DMS 273 treated with DMSO at 0.1 percent for 48 hours (cell line): ENCODE results near the gene UBE4B.
"Not testable (repeated sequence)": the region's sequence is repeated elsewhere in the genome, so short reads cannot be mapped to it uniquely, and the experiment has no call there.

Experiments used
- DNase-seq: peaks from one replicate; lab custom pipeline; 2025; lab: John Stamatoyannopoulos, UW

UBE4B gene

GRCh38 chr1:10210841-10211804 is 178.4 kb downstream of the UBE4B start:
- no peak for DNase-seq

- no peak for DNase-seq
Observed at GRCh38 chr1:10211805-10212410, 179.2 kb downstream of the UBE4B start.

GRCh38 chr1:10212476-10212875 is 179.7 kb downstream of the UBE4B start:
- DNase-seq: no peak

GRCh38 chr1:10213186-10213705 is 180.5 kb downstream of the UBE4B start:
- DNase-seq: no peak

- DNase-seq: no peak
Observed at GRCh38 chr1:10216090-10216749, 183.5 kb downstream of the UBE4B start.

GRCh38 chr1:10217748-10218441 is 185.1 kb downstream of the UBE4B start:
- no peak for DNase-seq

GRCh38 chr1:10220200-10220599 is 187.4 kb downstream of the UBE4B start:
- DNase-seq: no peak

GRCh38 chr1:10220657-10221056 is 187.9 kb downstream of the UBE4B start:
- DNase-seq: not testable (repeated sequence)

GRCh38 chr1:10225573-10225972 is 192.8 kb downstream of the UBE4B start:
- DNase-seq: no peak

GRCh38 chr1:10228528-10228927 is 195.8 kb downstream of the UBE4B start:
- no peak for DNase-seq

GRCh38 chr1:10229903-10230302 is 197.1 kb downstream of the UBE4B start:
- no peak for DNase-seq
